Naive B cell (primary cell): ENCODE results near the gene SPG11. TPM values are rescaled to one million over a fixed set of nuclear protein-coding genes. Genes with fewer than 3 reads are reported as not detected.
"Not testable (repeated sequence)": the region's sequence is repeated elsewhere in the genome, so short reads cannot be mapped to it uniquely, and the experiment has no call there.

Experiments
- ATAC-seq, 2 donors: fragments of 150-1000 bp; cut with Tn5 transposase; 2 replicates each; pipeline ENCODE4 v1.10.0; 2021; ENCODE audit warnings: low read depth in 2 of 2, mild to moderate bottlenecking in 2 of 2, moderate library complexity in 2 of 2
- DNase-seq: peaks from one replicate; pipeline ENCODE4 v3.0.0; 2022
- H3K27ac Mint-ChIP-seq, 6 donors: one replicate each; pipeline ENCODE4 v1.8.0; 2020 to 2022; ENCODE audit warnings: mild to moderate bottlenecking in 6 of 6, mixed read lengths in 6 of 6, moderate library complexity in 5 of 6, inconsistent platforms in 2 of 6
- H3K27me3 Mint-ChIP-seq, 3 donors: one replicate each; pipeline ENCODE4 v1.8.0; 2021 to 2022; ENCODE audit warnings: mixed read lengths in 3 of 3, mild to moderate bottlenecking in 1 of 3
- H3K36me3 Mint-ChIP-seq, 2 donors: one replicate each; pipeline ENCODE4 v1.8.0; 2020 to 2022; ENCODE audit warnings: mixed read lengths in 2 of 2, inconsistent platforms in 1 of 2, mild to moderate bottlenecking in 1 of 2
- H3K4me1 Mint-ChIP-seq, 3 donors: one replicate each; pipeline ENCODE4 v1.8.0; 2020 to 2022; ENCODE audit warnings: mixed read lengths in 3 of 3, inconsistent platforms in 1 of 3, mild to moderate bottlenecking in 1 of 3, moderate library complexity in 1 of 3
- H3K4me3 Mint-ChIP-seq, 8 donors: one replicate each; pipeline ENCODE4 v1.8.0; 2020 to 2022; ENCODE audit warnings: mild to moderate bottlenecking in 8 of 8, mixed read lengths in 8 of 8, moderate library complexity in 8 of 8, inconsistent platforms in 2 of 8
- H3K9me3 Mint-ChIP-seq, 7 donors: one replicate each; pipeline ENCODE4 v1.8.0; 2020 to 2022; ENCODE audit warnings: mixed read lengths in 7 of 7, mild to moderate bottlenecking in 5 of 7, inconsistent platforms in 2 of 7, moderate library complexity in 1 of 7
- polyA plus RNA-seq, 6 donors: library from polyadenylated mRNA; unstranded; fragments of 300-500 nt; fragmentation: Illumina TruSeq; gene quantifications; one replicate each; pipeline ENCODE4 v1.2.3, GENCODE V29; 2021; ENCODE audit warnings: low read depth in 6 of 6

Gene SPG11
- polyA plus RNA-seq, 6 donors from 2014 or later: 19.7 to 70.0 (median 53.0) TPM

DNA sequence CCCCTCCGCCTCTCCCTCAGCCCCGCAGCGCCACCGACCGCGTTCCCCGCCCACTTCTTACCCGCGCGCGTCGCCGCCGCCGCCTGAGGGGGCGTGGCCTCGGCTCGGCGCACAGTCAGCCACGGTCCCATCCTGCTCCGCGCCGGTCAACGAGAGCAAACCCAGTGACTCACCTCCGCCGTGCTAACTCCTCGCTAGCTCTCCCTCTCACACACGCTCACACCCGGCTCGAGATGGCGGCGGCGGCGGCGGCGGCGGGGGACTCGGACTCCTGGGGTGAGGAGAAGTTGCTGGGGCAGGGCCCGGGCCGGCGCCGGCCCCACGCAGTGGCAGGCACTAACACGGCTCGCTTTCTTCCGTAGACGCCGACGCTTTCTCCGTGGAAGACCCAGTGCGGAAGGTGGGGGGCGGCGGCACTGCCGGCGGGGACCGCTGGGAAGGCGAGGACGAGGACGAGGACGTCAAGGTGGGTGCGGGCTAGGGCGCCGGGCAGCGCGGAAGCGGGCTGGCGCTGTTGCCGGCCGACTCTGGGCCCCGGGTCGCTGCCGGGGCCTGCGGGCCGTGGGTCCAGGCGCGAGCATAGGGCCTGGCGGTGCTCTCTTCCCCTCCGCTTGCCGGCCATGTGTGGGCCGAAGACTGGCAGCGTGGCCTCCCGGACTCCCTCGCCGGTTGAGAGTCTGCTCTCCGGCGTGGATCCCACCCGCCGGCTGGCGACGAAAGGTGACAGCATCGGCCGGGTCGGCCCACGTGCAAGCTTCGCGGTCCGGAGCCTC, 126.3 kb downstream of the SPG11 start, which contains the start of gene EIF3J:
EIF3J (plus strand) TSS at position 186 of the 773 bp plus-strand sequence; CDS start at position 234, 48 bp downstream.
- Mint-ChIP-seq H3K27me3 (no peaks in the 10 kb centered on the region), H3K9me3 (no peaks in the 10 kb centered on the region), H3K27ac (peak within 1 kb of the TSS; percentile 94 to 98 (median 97)), H3K4me3 (peak within 1 kb of the TSS; percentile 87 to 97 (median 95)), H3K36me3 (peaks cover 0 to 3% of the 10 kb centered on the region in 2 donors), H3K4me1 (peaks cover 27 to 60% (median 44%) of the 10 kb centered on the region in 3 donors)
- ATAC-seq (peak; percentile 89 to 91), DNase-seq (peak; percentile 95)

DNA sequence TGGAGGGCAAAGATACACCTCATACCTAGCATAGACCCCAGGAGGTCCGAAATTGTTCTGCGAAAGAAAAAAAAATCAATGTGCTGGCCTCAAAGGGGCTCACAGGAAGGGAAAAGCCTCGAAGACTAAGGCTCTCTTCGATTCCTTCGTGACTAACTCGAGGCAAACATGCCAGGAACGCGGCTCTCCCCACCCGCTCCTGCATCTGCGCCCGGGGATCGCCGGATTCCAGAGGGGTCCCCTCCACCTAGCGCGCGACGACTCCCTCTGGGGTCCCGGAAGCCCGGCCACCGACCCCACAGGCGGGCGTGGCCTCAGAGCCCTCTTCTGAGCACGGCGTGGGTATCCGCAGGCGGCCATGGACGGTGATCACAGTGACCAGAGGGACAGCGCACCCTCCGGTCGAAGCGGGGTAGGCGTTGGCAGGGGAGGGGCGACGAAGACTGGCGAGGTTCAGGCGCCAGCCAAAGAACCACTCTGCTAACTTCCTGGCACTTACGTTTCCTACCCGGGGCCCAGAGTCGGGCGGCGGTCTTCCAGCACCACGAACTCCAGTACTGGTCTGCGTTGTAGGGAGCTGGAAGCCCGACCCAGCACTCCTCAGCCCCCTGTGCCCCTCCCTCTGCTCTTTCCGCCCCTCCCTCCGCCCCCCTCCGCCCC, 127.0 kb downstream of the SPG11 start:
- Mint-ChIP-seq H3K27me3 (no peaks in the 10 kb centered on the region), H3K36me3 (peaks cover 0 to 3% of the 10 kb centered on the region in 2 donors), H3K4me3 (peak overlapping the region; percentile 87 to 97 (median 95)), H3K9me3 (no peaks in the 10 kb centered on the region), H3K27ac (peak overlapping the region; percentile 83 to 97 (median 94)), H3K4me1 (peaks cover 27 to 53% (median 37%) of the 10 kb centered on the region in 3 donors)
- ATAC-seq (peak; percentile 55 to 59), DNase-seq (no peak)

DNA sequence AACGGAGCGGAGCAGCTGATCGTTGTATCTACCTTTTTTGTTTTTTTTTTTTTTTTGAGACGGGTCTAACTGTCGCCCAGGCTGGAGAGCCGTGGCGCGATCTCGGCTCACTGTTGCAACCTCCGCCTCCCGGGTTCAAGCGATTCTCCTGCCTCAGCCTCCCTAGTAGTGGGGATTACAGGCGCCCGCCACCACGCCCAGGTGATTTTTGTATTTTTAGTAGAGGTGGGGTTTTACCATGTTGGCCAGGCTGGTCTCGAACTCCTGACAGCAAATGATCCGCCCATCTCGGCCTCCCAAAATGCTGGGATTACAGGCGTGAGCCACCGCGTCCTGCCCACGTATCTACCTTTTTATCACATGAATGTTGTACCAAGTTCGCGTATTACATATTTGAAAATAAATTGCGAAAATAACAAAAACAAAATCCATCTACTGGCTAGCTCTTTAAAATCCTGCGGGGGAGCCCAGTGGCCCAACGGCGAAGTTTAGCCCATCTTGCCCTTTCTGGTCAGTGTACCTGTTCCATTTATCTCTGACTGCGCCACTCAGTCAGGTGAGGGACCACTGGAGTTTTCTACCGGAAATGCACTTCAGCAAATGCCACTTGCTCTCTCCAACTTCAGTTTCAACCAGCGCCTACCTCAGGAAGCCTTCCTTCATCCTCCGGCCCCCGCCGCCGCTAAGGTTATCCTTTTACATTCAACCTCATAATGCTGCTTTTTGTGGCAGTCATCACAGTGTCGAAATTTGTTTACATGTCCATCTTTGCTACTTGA, 127.8 kb downstream of the SPG11 start:
- peaks cover 24 to 47% (median 34%) of the 10 kb centered on the region in 3 donors for H3K4me1 Mint-ChIP-seq
- peak overlapping the region; percentile 87 to 97 (median 95) for H3K4me3 Mint-ChIP-seq
- peak overlapping the region; percentile 83 to 97 (median 94) for H3K27ac Mint-ChIP-seq
- no peaks in the 10 kb centered on the region for H3K36me3 Mint-ChIP-seq
- ATAC-seq: no peak
- H3K27me3 Mint-ChIP-seq: no peaks in the 10 kb centered on the region
- peak; percentile 24 for DNase-seq
- no peaks in the 10 kb centered on the region for H3K9me3 Mint-ChIP-seq

- DNase-seq (no peak), ATAC-seq (no peak)
- Mint-ChIP-seq H3K4me3 (peak overlapping the region; percentile 54 to 96 (median 94)), H3K27me3 (no peaks in the 10 kb centered on the region), H3K36me3 (no peaks in the 10 kb centered on the region), H3K27ac (peak overlapping the region in 4 of 6 donors; percentile 81 to 97 (median 94)), H3K9me3 (no peaks in the 10 kb centered on the region), H3K4me1 (peaks cover 26 to 44% (median 32%) of the 10 kb centered on the region in 3 donors)
These were observed 128.4 kb downstream of the SPG11 start for GRCh38 chr15:44535092-44535491.

GRCh38 chr15:44532689-44533088, 130.8 kb downstream of the SPG11 start:
- ATAC-seq (no peak), DNase-seq (no peak)
- peak overlapping the region in 4 of 6 donors; percentile 13 to 76 (median 56) for H3K27ac Mint-ChIP-seq
- no peaks in the 10 kb centered on the region for H3K9me3 Mint-ChIP-seq
- H3K4me1 Mint-ChIP-seq: peaks cover 19 to 26% (median 19%) of the 10 kb centered on the region in 3 donors
- no peaks in the 10 kb centered on the region for H3K27me3 Mint-ChIP-seq
- H3K36me3 Mint-ChIP-seq: no peaks in the 10 kb centered on the region
- H3K4me3 Mint-ChIP-seq: peak overlapping the region in 3 of 8 donors; percentile 42 to 70 (median 43)

GRCh38 chr15:44532275-44532674, 131.2 kb downstream of the SPG11 start:
- H3K9me3 Mint-ChIP-seq, H3K36me3 Mint-ChIP-seq, H3K27me3 Mint-ChIP-seq, ATAC-seq, H3K4me3 Mint-ChIP-seq, DNase-seq: not testable (repeated sequence)
- Mint-ChIP-seq H3K4me1 (peaks cover 17 to 25% (median 18%) of the 10 kb centered on the region in 3 donors), H3K27ac (peak overlapping the region in 2 of 6 donors; percentile 20 to 44)

DNA sequence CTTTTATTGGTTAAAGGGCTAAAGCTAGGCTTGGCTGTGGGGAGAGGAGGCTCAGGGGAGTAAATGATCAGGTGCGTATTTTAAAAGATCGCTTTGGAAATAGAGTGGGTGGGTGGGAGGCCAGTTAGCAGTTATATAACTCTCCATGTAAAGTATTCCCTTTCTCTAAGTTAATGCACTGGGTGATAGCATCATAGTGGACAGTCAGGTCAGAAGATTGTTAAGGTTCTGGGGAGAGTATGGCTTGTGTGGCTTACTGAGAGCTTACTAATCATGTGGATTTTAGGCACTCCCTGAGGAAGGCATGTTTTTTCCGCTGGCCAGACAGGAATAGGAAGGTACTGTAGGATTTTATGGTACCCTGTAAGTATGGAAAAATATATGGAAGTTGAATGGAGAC, 132.8 kb downstream of the SPG11 start:
- no peak for DNase-seq
- no peak for ATAC-seq
- H3K4me1 Mint-ChIP-seq: peaks cover 11 to 19% (median 13%) of the 10 kb centered on the region in 3 donors
- no peaks in the 10 kb centered on the region for H3K9me3 Mint-ChIP-seq
- no peaks in the 10 kb centered on the region for H3K27me3 Mint-ChIP-seq
- H3K36me3 Mint-ChIP-seq: no peaks in the 10 kb centered on the region
- peak overlapping the region in 1 of 6 donors; percentile 78 for H3K27ac Mint-ChIP-seq
- peak overlapping the region in 1 of 8 donors; percentile 29 for H3K4me3 Mint-ChIP-seq

- Mint-ChIP-seq H3K4me1 (peaks cover 6 to 14% (median 8%) of the 10 kb centered on the region in 3 donors), H3K9me3 (no peaks in the 10 kb centered on the region), H3K27ac (peak overlapping the region in 4 of 6 donors; percentile 5 to 54 (median 46)), H3K36me3 (no peaks in the 10 kb centered on the region), H3K4me3 (peak overlapping the region in 2 of 8 donors; percentile 9 to 66), H3K27me3 (no peaks in the 10 kb centered on the region)
- no peak for ATAC-seq
- no peak for DNase-seq
These were observed 133.4 kb downstream of the SPG11 start for GRCh38 chr15:44529864-44530604.

DNA sequence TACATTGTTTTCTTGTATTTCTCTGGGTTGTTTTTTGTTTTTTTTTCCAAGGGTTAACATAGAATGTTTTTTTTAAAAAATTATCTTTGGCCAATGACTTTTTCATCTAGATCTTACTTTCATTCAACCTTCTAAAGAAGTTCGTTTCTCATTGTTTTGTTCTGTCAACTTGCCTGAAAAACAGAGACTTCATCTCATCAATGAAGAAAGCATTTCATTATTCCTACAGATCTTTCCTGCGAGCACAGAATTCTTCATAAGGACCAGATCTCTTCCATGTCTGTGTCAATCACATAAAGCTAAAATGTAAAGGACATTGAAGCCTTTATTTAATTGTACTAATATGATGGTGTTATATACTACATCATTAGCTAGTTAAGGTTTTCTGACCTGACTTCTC, 136.2 kb downstream of the SPG11 start:
- Mint-ChIP-seq H3K27ac (peak overlapping the region in 4 of 6 donors; percentile 17 to 61 (median 22)), H3K36me3 (no peaks in the 10 kb centered on the region)
- no peak for ATAC-seq

GRCh38 chr15:44525018-44525417, 138.4 kb downstream of the SPG11 start:
- H3K27ac Mint-ChIP-seq: no peak overlapping the region
- ATAC-seq (no peak), DNase-seq (no peak)
- no peaks in the 10 kb centered on the region for H3K27me3 Mint-ChIP-seq
- H3K9me3 Mint-ChIP-seq: no peaks in the 10 kb centered on the region
- H3K4me1 Mint-ChIP-seq: peaks cover 0 to 3% (median 0%) of the 10 kb centered on the region in 3 donors
- no peaks in the 10 kb centered on the region for H3K36me3 Mint-ChIP-seq
- H3K4me3 Mint-ChIP-seq: no peak overlapping the region

More for the DNA sequence above, 136.2 kb downstream of the SPG11 start:
- no peaks in the 10 kb centered on the region for H3K9me3 Mint-ChIP-seq
- no peak overlapping the region for H3K4me3 Mint-ChIP-seq
- no peak for DNase-seq
- peaks cover 4 to 6% (median 5%) of the 10 kb centered on the region in 3 donors for H3K4me1 Mint-ChIP-seq
- H3K27me3 Mint-ChIP-seq: no peaks in the 10 kb centered on the region

GRCh38 chr15:44519537-44519936, 143.9 kb downstream of the SPG11 start:
- Mint-ChIP-seq H3K27me3 (no peaks in the 10 kb centered on the region), H3K27ac (no peak overlapping the region), H3K36me3 (peaks cover 4 to 8% of the 10 kb centered on the region in 2 donors), H3K4me1 (no peaks in the 10 kb centered on the region), H3K9me3 (no peaks in the 10 kb centered on the region), H3K4me3 (no peak overlapping the region)
- no peak for DNase-seq
- ATAC-seq: no peak

- Mint-ChIP-seq H3K9me3 (no peaks in the 10 kb centered on the region), H3K27me3 (no peaks in the 10 kb centered on the region), H3K4me1 (no peaks in the 10 kb centered on the region), H3K27ac (no peak overlapping the region), H3K36me3 (peaks cover 4 to 8% of the 10 kb centered on the region in 2 donors), H3K4me3 (no peak overlapping the region)
- DNase-seq (no peak), ATAC-seq (no peak)
These were observed 147.0 kb downstream of the SPG11 start for GRCh38 chr15:44516436-44516835.
